Measurements from ENCODE around the gene SRGAP2B.
A peak's percentile ranks its signal among the peaks of the same experiment; 100 is the strongest.
"Not testable (repeated sequence)": the region's sequence is repeated elsewhere in the genome, so short reads cannot be mapped to it uniquely, and the experiment has no call there.

The SRGAP2B gene

DNA sequence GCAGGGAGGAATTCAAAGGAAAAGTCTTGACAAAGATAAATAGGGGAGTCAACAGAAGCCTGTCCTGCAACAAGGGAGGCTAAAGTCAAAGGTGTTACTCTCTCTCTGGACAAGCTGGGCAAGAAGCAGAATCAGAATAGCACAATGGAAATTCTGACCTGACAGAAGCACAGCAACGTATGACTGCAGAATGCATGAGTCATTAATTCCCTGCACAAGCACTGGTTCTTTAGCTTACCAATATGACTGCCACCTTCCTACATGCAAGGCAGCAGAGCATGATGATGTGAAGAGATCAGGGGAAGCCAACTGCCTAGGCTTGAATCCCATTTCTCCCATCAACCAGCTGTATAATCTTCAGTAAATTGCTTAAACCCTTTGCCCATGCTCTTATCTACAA, 153.4 kb downstream of the SRGAP2B start:
- not testable (repeated sequence) for DNase-seq

DNA sequence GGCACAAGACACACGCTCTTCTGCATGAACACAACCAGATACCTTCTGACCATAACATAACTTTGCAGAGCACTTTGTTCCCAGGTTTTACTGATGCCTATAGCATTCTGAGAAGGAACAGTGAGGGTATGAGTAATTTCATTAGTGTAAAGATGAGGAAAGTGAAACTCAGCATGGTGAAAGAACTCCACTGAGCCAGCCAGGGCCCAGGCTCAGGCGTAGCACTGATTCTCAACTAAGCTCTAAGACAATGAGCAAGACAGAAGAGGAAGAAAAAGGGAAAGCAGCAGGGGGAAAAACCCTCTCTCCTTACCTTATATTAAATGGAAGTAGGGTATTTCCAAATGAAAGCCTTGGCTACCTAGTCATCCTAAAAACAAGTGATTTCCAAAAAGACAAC, 155.1 kb downstream of the SRGAP2B start:
- not testable (repeated sequence) for DNase-seq

- DNase-seq, result not testable (repeated sequence)
Observed at GRCh38 chr1:144938627-144939026, 156.5 kb downstream of the SRGAP2B start.

DNA sequence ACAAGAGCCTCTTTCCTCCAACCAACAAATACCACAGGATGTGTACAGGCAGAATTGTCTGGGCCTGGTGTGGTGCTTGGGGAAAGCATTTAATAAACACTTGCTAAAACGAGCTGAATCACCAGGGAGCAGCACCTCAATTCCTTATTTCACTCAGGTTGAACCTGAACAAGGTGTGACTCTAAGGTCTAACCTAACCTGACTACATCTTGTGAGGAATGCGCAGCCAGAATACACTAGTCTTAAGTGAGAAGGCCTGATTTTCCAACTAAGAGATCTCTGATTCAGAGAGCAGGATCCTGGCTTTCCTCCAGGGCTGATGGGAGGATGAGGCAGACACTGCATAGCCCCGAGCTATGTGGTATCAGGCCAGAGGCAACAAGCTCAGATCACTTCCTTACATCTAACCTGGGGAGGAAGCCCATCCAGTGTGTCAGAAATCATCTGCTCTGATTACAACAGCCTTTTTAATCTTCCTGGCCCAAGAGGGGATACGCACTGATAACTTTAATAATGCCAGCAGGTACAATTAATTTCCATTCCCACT, 158.9 kb downstream of the SRGAP2B start:
- DNase-seq, result not testable (repeated sequence)

GRCh38 chr1:144935310-144935709, 159.8 kb downstream of the SRGAP2B start:
- not testable (repeated sequence) for DNase-seq

- DNase-seq, result not testable (repeated sequence)
Observed at GRCh38 chr1:144933014-144933413, 162.1 kb downstream of the SRGAP2B start.

GRCh38 chr1:144932153-144932552, 163.0 kb downstream of the SRGAP2B start:
- DNase-seq, result peak; percentile 12

DNA sequence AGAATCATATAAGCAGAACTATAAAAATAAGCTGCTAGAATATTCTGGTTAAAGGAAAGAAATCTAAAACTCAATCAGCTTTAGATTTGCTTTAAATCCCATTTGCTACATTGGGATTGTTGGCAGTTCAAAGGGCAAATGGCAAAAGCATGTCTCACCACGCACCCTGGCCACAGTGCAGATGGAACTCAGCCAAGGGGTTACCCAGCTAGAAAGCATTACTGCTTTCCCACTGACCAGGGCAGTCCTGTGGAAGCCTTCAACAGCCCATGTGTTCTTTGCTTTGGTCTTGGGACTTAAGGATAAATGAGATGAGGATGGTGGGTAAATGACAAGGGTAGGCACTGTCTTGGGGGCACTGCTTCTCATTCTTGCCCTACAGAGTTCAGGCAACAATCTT, 163.6 kb downstream of the SRGAP2B start:
- not testable (repeated sequence) for DNase-seq

GRCh38 chr1:144930085-144930777, 164.9 kb downstream of the SRGAP2B start:
- not testable (repeated sequence) for DNase-seq

GRCh38 chr1:144927292-144927691, 167.8 kb downstream of the SRGAP2B start:
- peak; percentile 0 for DNase-seq

GRCh38 chr1:144923640-144924039, 171.5 kb downstream of the SRGAP2B start:
- DNase-seq, result not testable (repeated sequence)

DNA sequence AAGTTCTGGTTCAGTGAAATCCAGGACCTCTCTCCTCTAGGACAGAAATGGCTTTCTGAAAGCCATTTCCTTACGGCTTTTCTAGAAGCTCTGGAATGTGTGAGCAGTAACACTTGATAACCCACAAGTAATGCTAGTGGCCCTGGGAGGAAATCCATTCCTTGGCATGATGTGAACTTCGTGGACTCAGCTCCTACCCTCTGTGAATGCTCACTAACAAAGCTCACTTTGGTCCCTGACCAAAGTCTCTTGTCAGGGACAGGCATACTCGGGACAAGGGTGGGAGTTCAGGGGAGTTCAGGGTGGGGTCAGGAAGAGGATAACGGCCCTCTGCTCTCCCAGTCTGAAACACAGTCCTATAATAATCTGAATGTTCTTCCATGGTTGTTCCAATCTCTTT, 172.3 kb downstream of the SRGAP2B start:
- DNase-seq, result peak; percentile 0

- DNase-seq, result not testable (repeated sequence)
Observed at GRCh38 chr1:144919106-144919505, 176.0 kb downstream of the SRGAP2B start.

DNA sequence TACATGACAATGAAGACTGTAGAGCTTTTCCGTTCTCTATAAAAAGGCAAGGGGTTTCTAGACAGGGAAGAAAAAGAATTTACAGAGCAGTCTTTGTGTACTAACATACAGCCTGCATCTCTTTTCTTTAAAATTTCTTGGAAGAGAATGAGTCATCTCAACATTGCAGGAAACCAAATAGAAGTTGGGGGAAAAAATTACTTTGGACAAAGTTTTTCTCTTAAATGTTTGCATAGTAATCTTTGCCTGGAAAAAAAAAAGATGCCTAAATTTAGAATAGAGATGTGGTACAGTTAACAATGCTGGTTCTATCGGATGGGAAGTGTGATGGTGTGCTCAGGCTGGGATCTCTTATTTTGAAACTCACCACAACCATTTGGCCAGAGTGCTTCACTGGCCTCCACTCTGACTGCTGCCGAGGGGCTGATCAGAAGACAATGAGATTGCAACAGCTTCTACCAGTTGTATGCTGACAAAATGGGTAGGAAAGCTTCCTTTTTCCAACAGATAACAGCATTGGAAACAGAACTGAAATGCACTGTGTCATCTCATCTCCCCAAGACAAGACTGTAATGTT, 177.0 kb downstream of the SRGAP2B start:
- DNase-seq, result not testable (repeated sequence)

DNA sequence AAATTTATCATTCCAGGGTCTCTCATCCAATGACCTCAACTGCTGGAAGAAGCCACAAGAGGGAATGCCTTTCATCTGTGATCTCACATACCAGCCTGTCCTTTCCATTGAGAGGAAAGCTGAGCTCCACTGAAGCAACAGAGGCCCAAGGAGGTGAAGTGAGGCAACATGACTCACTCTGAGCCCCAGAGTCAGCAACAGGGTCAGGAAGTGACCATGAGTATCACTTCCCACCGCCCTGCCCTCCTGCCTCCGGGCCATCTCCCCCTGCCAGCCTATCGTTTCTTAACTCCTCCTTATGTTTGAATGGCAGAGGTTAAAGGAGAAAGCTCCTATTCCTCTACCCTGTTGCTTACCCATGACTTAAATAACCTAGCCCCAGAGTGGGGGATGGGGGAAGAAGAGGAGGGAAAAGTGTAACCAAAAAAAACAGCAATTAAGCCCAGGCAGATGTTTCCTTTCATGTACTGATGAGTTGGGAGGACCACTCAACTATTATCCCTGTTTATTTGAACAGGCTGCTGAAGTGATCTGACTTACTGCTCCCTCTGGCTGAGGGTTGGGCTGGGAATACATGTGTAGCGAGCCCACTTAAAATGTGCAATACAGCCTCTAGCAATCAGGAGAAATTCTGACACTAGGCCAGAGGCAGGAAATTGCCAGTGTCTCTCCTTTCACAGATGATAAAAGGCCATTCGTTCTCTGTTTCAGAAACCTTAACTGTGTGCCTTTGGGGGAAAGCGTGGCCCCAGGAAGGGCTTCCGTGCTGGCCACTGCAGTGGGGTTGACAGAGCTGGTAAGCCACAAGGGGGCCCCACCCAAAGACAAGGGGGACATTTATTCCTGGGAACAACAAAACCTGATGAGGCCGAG, 177.7 kb downstream of the SRGAP2B start:
- not testable (repeated sequence) for DNase-seq

- DNase-seq, result not testable (repeated sequence)
Observed at GRCh38 chr1:144913977-144914734, 181.0 kb downstream of the SRGAP2B start.

- not testable (repeated sequence) for DNase-seq
Observed at GRCh38 chr1:144913458-144913857, 181.7 kb downstream of the SRGAP2B start.

DNA sequence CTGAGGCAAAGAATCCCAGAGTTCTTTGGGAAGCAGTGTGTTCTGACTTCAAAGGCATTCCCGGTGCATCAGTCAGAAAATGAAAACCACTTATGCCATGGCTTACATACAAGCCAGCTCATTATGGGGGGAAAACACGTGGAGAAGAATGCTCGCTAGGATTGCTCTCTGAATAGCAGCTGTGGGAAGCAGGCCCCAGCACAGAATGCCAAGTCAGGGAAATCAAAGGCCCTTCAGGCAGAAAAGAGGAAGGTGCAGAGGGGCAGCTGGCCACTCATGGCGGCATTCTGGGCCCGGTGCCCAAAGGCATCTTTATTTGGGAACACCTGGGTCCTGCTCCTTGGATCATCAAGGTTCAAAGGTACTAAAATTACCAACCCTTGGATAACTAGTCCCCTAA, 184.4 kb downstream of the SRGAP2B start:
- DNase-seq, result not testable (repeated sequence)

GRCh38 chr1:144900841-144901240, 194.3 kb downstream of the SRGAP2B start:
- not testable (repeated sequence) for DNase-seq

DNA sequence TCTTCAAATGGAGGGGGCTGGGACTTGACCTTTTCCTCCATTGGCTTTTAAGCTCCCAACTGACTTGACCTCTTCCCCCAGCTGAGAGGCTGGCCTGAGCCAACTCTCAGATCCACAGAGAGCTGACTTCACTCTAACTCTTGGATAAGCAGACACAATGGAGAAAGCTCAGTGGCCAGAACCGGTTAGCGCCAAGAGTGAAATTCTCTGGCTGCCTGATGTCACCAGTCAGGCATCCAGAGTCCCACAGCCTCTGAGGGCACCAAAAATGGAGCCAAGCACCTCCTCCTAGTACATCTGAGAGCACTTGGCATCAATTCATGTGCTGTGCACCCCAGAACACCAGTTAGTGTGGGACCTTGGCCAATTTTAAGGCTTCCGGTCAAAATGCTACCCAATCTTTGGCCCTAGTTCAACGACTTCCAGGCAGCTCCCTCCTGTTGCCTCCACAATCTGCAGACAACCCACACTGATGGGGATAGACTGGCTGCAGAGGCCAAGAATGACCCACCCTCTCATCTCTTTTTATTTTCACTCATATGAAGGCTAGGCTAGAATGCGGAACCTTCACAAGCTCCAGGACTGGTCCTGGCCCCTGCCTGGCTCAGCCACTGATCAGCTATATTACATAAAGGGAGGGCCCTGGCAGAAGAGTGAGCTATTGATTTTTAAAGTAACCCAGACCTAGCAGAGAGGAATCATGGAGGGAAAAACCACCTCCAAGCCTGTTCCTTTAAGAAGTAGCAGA, 200.5 kb downstream of the SRGAP2B start:
- DNase-seq, result not testable (repeated sequence)

- DNase-seq, result not testable (repeated sequence)
Observed at GRCh38 chr1:144893710-144894438, 201.3 kb downstream of the SRGAP2B start.
